ENCODE measurements around the gene EFR3B.

EFR3B gene

DNA sequence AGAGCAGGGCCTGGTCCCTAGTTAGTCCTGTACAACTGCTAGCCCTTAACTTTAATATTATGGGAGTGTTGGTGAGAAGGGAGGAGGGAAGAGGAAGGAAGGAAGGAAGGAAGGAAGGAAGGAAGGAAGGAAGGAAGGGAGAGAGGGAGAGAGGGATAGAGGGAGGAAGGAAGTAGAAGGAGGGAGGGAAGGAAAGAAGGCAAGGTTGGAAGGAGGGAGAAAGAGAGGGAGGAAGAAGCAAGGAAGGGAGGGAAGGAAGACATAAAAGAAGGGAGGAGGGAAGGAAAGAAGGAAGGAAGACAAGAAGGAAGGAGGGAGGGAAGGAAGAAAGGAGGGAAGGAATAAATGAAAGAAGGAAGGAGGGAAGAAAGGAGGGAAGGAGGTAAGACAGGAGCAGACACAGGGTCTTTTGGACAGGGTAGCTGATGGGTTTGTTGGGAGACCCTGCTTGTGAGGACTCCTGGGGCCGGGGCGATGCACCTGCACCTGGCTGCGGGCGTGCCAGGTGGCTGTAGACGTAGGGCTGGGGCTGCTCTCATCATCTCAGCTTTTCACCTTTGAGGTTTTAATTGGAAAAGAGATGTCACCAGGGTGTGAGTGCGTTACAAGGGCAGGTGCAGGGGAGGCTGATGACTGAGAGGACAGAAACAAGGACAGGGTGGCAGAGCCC lies 132.5 kb downstream of the EFR3B start:
- no peak for TF ChIP-seq ZNF274 (IDR thresholded peaks at IDR 0.05; ENCODE audit: low read depth, low read length)
- H3K4me3 ChIP-seq (ENCODE audit: low read length), result no peak overlapping the region

DNA sequence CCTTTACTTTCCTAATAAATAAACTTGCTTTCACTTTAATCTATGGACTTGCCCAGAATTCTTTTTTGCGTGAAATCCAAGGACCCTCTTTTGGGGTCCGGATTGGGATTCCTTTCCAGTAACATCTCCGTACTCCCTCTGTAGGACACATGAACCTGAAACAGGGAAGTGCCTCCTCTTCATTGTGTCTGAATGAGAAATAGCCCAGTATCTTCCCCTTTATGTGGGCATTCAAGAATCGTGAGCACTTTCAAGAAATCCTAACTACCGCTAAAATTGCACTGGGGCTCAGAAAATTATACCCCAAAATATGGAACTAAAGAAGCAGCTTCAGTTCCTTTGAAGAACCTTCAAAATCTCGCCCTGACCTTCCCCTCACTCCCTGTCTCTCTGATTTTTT lies 134.3 kb downstream of the EFR3B start:
- H3K4me3 ChIP-seq (ENCODE audit: low read length), result no peak overlapping the region
- no peak for TF ChIP-seq ZNF274 (IDR thresholded peaks at IDR 0.05; ENCODE audit: low read depth, low read length)

DNA sequence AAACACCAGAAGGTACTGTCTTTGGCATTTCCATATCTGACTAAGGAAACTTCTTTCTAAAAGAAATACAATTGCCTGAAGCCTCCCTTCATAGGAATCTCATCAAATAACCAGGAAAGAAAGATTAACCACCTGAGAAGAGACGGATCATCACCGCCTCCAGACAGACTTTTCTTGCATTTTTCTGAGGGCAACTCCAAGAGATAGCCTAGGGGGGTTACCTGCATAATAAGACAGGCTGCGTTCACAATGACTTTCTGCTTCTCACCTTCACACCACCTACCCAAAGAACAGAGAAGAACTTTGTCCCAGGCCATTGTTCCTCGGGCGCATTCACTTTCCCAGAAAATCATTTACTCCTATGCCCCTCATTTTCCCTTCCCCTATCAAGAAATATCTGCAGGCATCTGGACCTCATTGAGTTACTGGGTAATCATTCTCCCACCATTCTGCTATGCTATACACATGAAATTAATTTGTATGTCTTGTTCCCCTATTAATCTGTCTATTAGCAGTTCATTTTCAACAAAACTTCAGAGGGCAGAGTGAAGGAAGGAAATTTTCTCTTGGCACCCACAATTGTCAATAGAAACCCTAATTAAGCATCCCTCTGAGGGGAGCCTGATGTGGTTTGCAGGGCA lies 134.8 kb downstream of the EFR3B start:
- TF ChIP-seq ZNF274 (IDR thresholded peaks at IDR 0.05; ENCODE audit: low read depth, low read length), result no peak
- H3K4me3 ChIP-seq (ENCODE audit: low read length), result no peak overlapping the region

DNA sequence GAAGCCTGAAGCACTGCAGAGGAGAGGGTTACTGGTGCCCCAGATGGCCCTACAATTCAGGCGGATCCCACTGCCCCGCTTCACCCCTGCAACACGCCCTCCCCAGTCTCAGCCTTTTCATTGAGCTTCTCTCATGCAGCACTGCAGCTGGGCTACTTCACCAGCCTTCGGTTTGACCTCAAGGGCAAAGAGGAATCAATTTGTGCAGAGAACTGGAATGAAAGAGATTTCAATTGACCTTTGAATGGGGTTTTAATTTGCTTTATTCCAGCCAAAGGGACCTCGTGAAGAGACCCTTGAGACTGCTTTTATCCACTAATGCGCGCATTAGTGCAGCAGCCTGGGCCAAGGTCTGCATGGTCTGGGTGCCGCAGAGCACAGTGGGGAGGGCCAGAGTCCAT lies 135.3 kb downstream of the EFR3B start:
- no peak overlapping the region for H3K4me3 ChIP-seq (ENCODE audit: low read length)
- TF ChIP-seq ZNF274 (IDR thresholded peaks at IDR 0.05; ENCODE audit: low read depth, low read length), result no peak

DNA sequence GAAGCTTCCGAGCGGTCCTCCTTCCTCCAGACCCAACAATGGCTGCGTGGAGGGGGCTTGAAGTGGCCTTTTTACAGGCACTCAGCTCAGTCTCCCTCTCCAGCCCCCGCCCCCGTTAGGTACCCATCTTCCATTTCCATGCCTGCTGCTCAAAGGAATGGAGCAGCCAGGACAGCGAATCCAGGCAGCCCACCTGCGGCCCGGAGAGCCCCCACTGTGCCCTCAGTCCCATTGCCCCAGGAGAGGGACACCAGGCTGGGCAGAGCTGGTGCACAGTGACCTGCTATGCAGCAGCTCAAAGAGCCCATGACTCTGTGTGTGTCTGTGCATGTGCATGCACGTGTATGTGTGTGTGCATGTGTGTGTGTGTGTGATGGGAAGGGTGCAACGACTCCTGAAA lies 137.1 kb downstream of the EFR3B start:
- no peak overlapping the region for H3K4me3 ChIP-seq (ENCODE audit: low read length)
- no peak for TF ChIP-seq ZNF274 (IDR thresholded peaks at IDR 0.05; ENCODE audit: low read depth, low read length)

DNA sequence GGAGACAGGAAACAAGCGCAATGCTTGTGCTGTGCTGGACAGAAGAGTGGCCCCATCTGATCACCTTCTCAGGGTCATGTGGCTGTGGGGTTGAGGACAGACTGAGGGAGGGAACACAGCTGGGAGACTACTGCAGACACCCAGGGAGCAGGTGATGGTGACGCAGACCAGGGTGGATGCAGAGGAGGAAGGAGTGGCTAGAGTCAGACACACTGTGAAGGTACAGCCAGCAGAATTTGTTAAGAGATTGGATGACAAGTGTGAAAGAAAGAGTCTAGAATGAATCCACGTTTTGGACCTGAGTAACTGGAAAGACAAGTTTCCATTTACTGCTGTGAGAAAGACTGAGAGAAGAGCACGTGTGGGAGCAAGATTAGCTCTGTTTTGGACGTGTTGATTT lies 142.4 kb downstream of the EFR3B start:
- H3K4me3 ChIP-seq (ENCODE audit: low read length), result no peak overlapping the region
- TF ChIP-seq ZNF274 (IDR thresholded peaks at IDR 0.05; ENCODE audit: low read depth, low read length), result no peak

DNA sequence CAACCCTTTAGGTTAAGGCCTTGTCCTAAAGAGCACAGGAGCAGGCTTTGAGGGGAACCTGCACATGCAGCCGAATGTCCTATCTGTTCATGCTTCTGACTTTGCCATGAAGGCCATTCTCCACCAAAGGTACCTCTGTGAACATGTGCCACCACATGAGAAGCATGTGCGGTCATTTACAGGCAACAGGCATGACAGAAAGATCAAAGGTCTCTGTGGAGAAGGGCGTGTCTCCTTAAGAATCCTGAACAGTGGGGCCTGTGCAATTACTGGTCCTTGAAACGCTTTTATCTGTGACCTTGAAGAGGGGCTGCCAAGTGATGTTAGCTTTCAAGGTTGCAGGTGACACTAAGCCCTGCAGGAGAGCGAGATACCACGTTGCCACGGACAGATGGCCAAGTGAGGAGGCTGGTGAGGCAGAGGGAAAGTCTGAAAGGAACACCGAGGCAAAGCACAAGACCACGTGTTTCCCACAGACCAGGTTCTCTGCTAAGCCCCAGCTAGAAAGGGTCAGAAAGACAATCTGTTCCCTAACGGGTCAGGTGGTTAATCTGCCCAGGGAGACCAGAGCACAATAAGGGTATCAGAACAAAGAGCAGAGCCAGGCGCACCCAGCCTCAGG lies 146.0 kb downstream of the EFR3B start:
- H3K4me3 ChIP-seq (ENCODE audit: low read length), result no peak overlapping the region
- TF ChIP-seq ZNF274 (IDR thresholded peaks at IDR 0.05; ENCODE audit: low read depth, low read length), result no peak

DNA sequence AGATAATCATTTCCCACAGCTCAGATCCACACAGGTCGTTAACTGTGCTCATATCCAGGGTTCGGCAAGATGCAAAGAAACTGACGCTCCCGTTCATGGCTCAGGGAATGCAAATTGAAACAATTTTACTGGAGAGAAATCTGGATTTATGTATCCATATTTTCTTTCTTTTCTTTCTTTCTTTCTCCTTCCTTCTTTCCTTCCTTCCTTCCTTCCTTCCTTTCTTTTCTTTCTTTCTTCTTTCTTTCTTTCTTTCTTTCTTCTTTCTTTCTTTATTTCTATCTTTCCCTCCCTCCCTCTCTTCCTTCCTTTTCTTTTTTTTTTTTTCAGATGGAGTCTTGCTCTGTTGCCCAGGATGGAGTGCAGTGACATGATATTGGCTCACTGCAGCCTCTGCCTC lies 146.5 kb downstream of the EFR3B start:
- no peak for TF ChIP-seq ZNF274 (IDR thresholded peaks at IDR 0.05; ENCODE audit: low read depth, low read length)
- H3K4me3 ChIP-seq (ENCODE audit: low read length), result no peak overlapping the region

DNA sequence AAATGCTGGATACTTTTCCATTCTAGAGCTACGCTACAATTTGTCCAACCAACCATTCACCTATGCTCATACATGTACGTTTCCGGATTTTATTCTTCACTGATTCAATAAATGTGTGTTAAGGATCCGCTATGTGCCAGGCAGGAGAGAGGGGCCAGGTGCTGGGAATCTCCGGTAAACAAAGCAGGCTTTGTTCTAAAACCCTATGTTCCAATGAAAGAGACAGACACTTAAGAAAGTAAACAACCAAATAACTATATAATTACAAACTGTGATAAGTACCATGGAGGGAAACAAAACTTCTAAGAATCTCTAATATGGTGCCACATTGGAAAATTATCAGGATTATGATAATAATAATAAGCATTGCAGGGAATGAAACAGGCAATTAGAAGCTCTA lies 148.7 kb downstream of the EFR3B start:
- no peak overlapping the region for H3K4me3 ChIP-seq (ENCODE audit: low read length)
- no peak for TF ChIP-seq ZNF274 (IDR thresholded peaks at IDR 0.05; ENCODE audit: low read depth, low read length)

DNA sequence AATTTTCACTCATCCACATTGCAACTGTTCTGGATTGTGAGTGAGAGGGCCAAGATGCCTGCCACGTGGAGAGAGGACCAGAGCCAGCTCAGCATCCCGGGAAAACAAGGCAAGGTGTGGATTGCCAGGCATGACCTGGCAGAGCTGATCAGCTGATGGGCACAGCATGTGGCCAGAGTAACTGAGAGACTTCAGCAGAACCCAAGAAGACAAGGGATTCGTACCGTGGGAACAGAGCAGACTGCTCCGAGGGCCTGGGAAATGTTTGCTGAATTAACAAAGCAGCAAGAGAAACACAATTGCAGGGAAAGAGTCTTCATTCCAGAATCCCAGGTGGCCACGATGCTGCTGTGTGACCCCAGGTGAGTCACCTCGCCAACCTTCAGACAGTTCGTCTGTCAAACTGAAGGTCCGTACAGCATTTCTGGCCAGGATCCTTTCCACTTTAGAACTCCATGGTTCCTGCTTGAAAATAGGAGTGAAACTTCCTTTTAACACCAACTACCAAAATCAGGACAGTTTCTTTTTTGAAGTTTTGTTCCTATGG lies 152.8 kb downstream of the EFR3B start:
- TF ChIP-seq ZNF274 (IDR thresholded peaks at IDR 0.05; ENCODE audit: low read depth, low read length), result no peak

DNA sequence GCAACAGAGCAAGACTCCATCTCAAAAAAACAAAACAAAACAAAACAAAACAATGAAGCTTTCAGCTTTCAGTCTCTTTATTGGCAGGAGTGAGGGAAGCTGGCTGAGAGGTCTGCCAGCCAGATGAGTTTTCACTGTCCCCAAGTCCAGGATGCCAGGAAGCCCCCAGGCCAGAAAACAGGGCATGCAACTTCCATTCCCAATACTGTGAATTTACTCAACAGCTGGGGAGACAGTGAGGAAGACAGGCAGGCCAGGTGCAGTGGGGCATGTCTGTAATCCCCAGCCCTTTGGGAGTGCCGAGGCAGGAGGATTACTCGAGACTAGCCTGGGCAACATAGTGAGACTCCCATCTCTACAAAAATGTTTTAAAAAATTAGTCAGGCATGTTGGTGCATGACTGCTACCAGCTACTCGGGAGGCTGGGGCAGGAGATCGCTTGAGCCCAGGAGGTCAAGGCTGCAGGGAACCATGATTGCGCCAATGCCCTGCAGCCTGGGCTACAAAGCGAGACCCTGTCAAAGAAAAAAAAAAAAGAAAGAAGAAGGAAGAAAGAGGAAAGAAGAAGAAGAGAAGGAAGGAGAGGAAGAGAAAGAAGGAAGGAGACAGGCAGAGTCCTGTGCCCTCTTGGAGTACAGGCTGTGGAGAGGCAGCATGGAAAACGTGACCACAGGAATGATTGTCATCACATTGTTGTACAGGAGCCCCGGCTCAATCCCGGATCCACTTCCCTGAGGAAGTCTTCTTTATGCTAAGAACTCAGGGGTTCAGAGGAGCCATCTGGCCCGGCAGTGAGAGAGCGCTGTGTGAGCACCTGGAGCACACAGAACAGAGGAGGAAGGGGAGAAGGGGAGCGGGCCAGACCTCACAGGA lies 155.7 kb downstream of the EFR3B start:
- no peak for TF ChIP-seq ZNF274 (IDR thresholded peaks at IDR 0.05; ENCODE audit: low read depth, low read length)
- no peak overlapping the region for H3K4me3 ChIP-seq (ENCODE audit: low read length)

More for the DNA sequence above, 152.8 kb downstream of the EFR3B start:
- H3K4me3 ChIP-seq (ENCODE audit: low read length), result no peak overlapping the region

DNA sequence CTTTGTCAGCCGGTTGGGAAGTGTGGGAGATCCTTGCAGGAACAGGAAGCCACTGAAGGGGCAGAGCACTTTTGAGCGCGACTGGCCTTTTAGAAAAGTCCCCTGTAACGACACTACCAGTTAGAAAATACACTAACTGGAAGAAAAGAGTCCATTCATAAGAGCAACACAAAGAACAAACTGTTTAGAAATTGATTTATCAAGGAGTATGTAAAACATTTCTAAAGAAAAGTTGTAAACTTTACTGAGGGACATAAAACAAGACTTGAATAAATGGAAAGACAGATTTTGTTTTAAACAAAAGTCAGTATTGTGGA lies 156.3 kb downstream of the EFR3B start:
- TF ChIP-seq ZNF274 (IDR thresholded peaks at IDR 0.05; ENCODE audit: low read depth, low read length), result no peak
- H3K4me3 ChIP-seq (ENCODE audit: low read length), result no peak overlapping the region

DNA sequence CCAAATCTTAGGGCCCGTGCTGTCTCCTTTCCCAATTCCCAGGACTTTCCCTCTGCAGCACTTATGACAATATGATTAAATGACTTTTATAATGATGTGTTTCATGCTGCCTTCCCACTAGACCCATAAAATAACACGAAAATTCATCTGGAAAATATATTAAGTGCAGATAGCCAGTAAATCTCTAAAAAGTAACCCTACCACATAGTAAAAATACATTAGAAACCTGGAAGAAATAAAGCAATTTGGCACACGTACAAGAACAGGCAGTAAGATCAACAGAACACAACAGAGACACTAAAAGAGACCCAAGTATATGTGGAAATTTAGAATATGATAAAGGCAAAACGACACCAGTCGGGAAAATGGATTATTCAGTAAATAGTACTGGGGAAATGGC lies 156.7 kb downstream of the EFR3B start:
- no peak for TF ChIP-seq ZNF274 (IDR thresholded peaks at IDR 0.05; ENCODE audit: low read depth, low read length)
- no peak overlapping the region for H3K4me3 ChIP-seq (ENCODE audit: low read length)

DNA sequence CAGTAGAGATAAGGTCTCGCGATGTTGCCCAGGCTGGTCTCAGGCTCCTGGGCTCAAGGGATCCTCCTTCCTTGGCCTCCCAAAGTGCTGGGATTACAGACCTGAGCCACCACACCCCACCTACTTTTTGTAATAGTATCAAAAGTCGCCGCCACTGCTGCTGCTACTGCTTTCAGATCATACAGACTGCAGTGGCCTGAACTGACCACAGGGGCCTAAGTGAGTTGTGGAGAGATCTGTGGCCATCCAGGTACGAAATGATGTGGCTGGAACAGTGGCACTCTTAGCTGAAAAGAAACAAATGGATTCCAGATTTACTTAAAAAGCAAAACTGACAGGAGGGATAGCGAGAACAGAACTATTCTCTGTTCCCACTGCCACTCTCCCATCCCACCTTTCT lies 159.4 kb downstream of the EFR3B start:
- TF ChIP-seq ZNF274 (IDR thresholded peaks at IDR 0.05; ENCODE audit: low read depth, low read length), result no peak
- H3K4me3 ChIP-seq (ENCODE audit: low read length), result no peak overlapping the region
